Liver (tissue), 3 donors: ENCODE measurements around the gene RBM10.

Experiments used
- EGR1 ChIP-seq, 2 donors: IDR thresholded peaks; 2 replicates each; pipeline ENCODE4 v1.6.1; 2016 to 2018; ENCODE audit warnings: antibody characterized with exemption in 2 of 2, low read depth in 2 of 2
- JUND ChIP-seq, 2 donors: IDR thresholded peaks; 2 replicates each; pipeline ENCODE4 v1.6.1; 2016; ENCODE audit warnings: antibody characterized with exemption in 2 of 2
- NR2F2 ChIP-seq: IDR thresholded peaks from 2 replicates; pipeline ENCODE4 v1.6.1; 2016; ENCODE audit warnings: antibody characterized with exemption
- YY1 ChIP-seq: IDR thresholded peaks from 2 replicates; pipeline ENCODE4 v1.6.1; 2016; ENCODE audit warnings: antibody characterized with exemption, mild to moderate bottlenecking
- TF ChIP-seq, protein P1 (sequence below): fragments of 150-350 bp; IDR thresholded peaks from 2 replicates; pipeline ENCODE4 v1.5.1; 2017; ENCODE audit warnings: improper control_type of control experiment, low read depth, low read length; ENCODE audit not compliant: missing input control
- TF ChIP-seq, protein P2 (sequence below): IDR thresholded peaks from 2 replicates; pipeline ENCODE4 v1.6.1; 2016; ENCODE audit warnings: antibody characterized with exemption, mild to moderate bottlenecking
- donor health status: healthy.
- donor health status: healthy.

DNA sequence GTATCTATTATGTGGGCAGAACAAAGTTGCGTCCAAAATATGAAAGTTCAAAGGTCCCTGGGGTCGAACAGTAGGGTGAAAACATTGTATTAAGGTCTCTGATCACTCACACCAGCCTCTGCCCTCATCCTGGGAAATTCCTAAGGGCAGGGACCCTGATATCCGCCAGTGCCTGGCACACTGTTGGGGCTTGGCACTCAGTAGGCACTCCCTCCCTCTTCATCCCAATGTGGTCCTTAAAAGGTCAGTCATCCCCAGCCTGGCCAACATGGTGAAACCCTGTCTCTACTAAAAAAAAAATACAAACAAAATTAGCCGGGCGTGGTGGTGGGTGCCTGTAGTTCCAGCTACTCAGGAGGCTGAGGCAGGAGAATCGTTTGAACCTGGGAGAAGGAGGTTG lies 6.8 kb upstream of the RBM10 start:
- TF ChIP-seq, protein P1, sequence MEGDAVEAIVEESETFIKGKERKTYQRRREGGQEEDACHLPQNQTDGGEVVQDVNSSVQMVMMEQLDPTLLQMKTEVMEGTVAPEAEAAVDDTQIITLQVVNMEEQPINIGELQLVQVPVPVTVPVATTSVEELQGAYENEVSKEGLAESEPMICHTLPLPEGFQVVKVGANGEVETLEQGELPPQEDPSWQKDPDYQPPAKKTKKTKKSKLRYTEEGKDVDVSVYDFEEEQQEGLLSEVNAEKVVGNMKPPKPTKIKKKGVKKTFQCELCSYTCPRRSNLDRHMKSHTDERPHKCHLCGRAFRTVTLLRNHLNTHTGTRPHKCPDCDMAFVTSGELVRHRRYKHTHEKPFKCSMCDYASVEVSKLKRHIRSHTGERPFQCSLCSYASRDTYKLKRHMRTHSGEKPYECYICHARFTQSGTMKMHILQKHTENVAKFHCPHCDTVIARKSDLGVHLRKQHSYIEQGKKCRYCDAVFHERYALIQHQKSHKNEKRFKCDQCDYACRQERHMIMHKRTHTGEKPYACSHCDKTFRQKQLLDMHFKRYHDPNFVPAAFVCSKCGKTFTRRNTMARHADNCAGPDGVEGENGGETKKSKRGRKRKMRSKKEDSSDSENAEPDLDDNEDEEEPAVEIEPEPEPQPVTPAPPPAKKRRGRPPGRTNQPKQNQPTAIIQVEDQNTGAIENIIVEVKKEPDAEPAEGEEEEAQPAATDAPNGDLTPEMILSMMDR, result no peak
- TF ChIP-seq, protein P2, sequence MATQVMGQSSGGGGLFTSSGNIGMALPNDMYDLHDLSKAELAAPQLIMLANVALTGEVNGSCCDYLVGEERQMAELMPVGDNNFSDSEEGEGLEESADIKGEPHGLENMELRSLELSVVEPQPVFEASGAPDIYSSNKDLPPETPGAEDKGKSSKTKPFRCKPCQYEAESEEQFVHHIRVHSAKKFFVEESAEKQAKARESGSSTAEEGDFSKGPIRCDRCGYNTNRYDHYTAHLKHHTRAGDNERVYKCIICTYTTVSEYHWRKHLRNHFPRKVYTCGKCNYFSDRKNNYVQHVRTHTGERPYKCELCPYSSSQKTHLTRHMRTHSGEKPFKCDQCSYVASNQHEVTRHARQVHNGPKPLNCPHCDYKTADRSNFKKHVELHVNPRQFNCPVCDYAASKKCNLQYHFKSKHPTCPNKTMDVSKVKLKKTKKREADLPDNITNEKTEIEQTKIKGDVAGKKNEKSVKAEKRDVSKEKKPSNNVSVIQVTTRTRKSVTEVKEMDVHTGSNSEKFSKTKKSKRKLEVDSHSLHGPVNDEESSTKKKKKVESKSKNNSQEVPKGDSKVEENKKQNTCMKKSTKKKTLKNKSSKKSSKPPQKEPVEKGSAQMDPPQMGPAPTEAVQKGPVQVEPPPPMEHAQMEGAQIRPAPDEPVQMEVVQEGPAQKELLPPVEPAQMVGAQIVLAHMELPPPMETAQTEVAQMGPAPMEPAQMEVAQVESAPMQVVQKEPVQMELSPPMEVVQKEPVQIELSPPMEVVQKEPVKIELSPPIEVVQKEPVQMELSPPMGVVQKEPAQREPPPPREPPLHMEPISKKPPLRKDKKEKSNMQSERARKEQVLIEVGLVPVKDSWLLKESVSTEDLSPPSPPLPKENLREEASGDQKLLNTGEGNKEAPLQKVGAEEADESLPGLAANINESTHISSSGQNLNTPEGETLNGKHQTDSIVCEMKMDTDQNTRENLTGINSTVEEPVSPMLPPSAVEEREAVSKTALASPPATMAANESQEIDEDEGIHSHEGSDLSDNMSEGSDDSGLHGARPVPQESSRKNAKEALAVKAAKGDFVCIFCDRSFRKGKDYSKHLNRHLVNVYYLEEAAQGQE, result no peak
- no peak for TF ChIP-seq JUND (IDR thresholded peaks at IDR 0.05)
- no peak for TF ChIP-seq EGR1 (IDR thresholded peaks at IDR 0.05; ENCODE audit: low read depth in 2 of 2)
- TF ChIP-seq YY1, result no peak
- TF ChIP-seq NR2F2, result no peak
